MM.1S (cell line): ENCODE results near the gene GPC5.

Experiments
- DNase-seq: peaks from one replicate; pipeline ENCODE4 v3.0.0-alpha.2; 2015
- H2AFZ ChIP-seq: fragments of 300-600 bp; sonication (generic); 2 replicates; pipeline ENCODE4 v1.6.0; 2016; ENCODE audit warnings: antibody characterized with exemption, low read length
- H3F3A ChIP-seq: fragments of 300-600 bp; sonication (generic); 2 replicates; pipeline ENCODE4 v1.6.1; 2016; ENCODE audit warnings: mild to moderate bottlenecking, antibody characterized with exemption, low read length, moderate library complexity, mixed read lengths; ENCODE audit not compliant: insufficient read depth
- H3K27ac ChIP-seq: fragments of 300-600 bp; sonication (generic); 2 replicates; pipeline ENCODE4 v1.5.1; 2016; ENCODE audit warnings: mild to moderate bottlenecking, low read length
- H3K27me3 ChIP-seq: fragments of 300-600 bp; sonication (generic); replicated peaks from 2 replicates; pipeline ENCODE4 v1.6.0; 2016; ENCODE audit warnings: low read length; ENCODE audit not compliant: insufficient read depth
- H3K36me3 ChIP-seq: fragments of 300-600 bp; sonication (generic); replicated peaks from 2 replicates; pipeline ENCODE4 v1.6.1; 2016; ENCODE audit warnings: mild to moderate bottlenecking, low read length, mixed read lengths; ENCODE audit not compliant: insufficient read depth
- H3K4me1 ChIP-seq: fragments of 300-600 bp; sonication (generic); 2 replicates; pipeline ENCODE4 v1.6.1; 2016; ENCODE audit warnings: low read length, mixed read lengths
- H3K4me2 ChIP-seq: fragments of 300-600 bp; sonication (generic); 2 replicates; pipeline ENCODE4 v1.6.0; 2016; ENCODE audit warnings: low read depth, low read length
- H3K4me3 ChIP-seq: fragments of 300-600 bp; sonication (generic); 2 replicates; pipeline ENCODE4 v1.5.1; 2016; ENCODE audit warnings: low read length, mixed read lengths
- H3K79me2 ChIP-seq: fragments of 300-600 bp; sonication (generic); 2 replicates; pipeline ENCODE4 v1.6.1; 2016; ENCODE audit warnings: mixed run types, low read length, mixed read lengths
- H3K9ac ChIP-seq: fragments of 300-600 bp; sonication (generic); 2 replicates; pipeline ENCODE4 v1.6.1; 2016; ENCODE audit warnings: low read length, mixed read lengths
- H3K9me2 ChIP-seq: fragments of 300-600 bp; sonication (generic); replicated peaks from 2 replicates; pipeline ENCODE4 v1.6.1; 2016; ENCODE audit warnings: mild to moderate bottlenecking, low read length, mixed read lengths; ENCODE audit not compliant: insufficient read depth
- H3K9me3 ChIP-seq: fragments of 300-600 bp; sonication (generic); replicated peaks from 2 replicates; pipeline ENCODE4 v1.6.1; 2016; ENCODE audit warnings: mild to moderate bottlenecking, low read length, mixed read lengths; ENCODE audit not compliant: insufficient read depth
- H4K20me1 ChIP-seq: fragments of 300-600 bp; sonication (generic); 2 replicates; pipeline ENCODE4 v1.6.1; 2016; ENCODE audit warnings: mild to moderate bottlenecking, low read length, moderate library complexity, mixed read lengths; ENCODE audit not compliant: insufficient read depth
- CTCF ChIP-seq: fragments of 300-600 bp; sonication (generic); IDR thresholded peaks from 2 replicates; pipeline ENCODE4 v1.5.1; 2016; ENCODE audit warnings: antibody characterized with exemption, low read length, mixed read lengths
- EZH2 ChIP-seq: fragments of 300-600 bp; sonication (generic); optimal IDR thresholded peaks from 2 replicates; pipeline ENCODE3; 2017; ENCODE audit warnings: low read depth, mild to moderate bottlenecking, antibody characterized with exemption, low read length, mixed read lengths
- EZH2phosphoT487 ChIP-seq: fragments of 300-600 bp; sonication (generic); IDR thresholded peaks from 2 replicates; pipeline ENCODE4 v1.6.1; 2018; ENCODE audit warnings: antibody characterized with exemption, low read length

GPC5 gene

DNA sequence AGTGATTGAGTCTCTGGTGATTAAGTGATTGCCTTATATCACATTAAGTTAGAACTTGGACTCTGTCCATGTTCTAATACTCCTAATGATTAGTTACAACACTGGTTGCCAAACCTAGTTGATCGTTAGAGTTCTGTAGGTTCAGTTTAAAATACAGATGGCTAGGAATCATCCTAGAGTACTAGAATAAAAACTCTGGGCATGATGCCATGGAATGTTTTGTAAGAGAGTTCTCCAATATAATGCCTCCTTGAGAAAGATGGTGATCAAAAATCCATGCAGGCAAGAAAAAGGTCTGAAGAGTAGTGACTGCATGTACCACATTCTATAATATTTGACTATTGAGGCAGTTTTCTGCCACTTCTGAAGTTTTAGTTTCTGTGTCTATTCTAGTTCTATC lies 176.3 kb downstream of the GPC5 start:
- TF ChIP-seq EZH2: no peak
- no peak for TF ChIP-seq EZH2phosphoT487
- TF ChIP-seq CTCF: no peak
- no peak overlapping the region for H2AFZ ChIP-seq
- DNase-seq: no peak
- H3K79me2 ChIP-seq: no peaks in the 10 kb centered on the region
- no peaks in the 10 kb centered on the region for H4K20me1 ChIP-seq
- no peak overlapping the region for H3K27ac ChIP-seq
- no peaks in the 10 kb centered on the region for H3K27me3 ChIP-seq
- H3K9me2 ChIP-seq: no peaks in the 10 kb centered on the region
- no peak overlapping the region for H3K4me2 ChIP-seq
- H3K9me3 ChIP-seq: no peaks in the 10 kb centered on the region
- H3K4me1 ChIP-seq: no peaks in the 10 kb centered on the region
- H3K36me3 ChIP-seq: no peaks in the 10 kb centered on the region
- no peaks in the 10 kb centered on the region for H3F3A ChIP-seq
- no peak overlapping the region for H3K9ac ChIP-seq
- no peak overlapping the region for H3K4me3 ChIP-seq

DNA sequence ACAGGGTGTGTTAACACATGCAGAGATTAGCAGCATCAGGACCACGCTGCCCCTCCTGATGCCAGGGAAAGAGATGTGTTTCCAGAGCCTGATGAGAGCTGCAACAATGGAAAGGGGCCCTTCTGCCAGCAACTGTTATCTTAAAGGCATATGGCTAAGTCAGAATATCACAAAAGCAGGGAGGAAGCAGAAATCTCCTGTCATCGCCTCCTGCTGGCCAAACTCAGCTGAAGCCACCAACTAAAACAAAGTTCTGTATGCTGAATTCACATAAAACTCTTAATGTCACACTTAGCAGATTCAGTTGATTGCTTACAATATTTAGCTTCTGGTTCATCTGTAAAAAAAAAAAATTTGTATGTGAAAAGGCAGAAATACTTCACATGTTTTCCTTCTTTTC lies 178.2 kb downstream of the GPC5 start:
- no peak for DNase-seq
- no peak for TF ChIP-seq CTCF
- no peak for TF ChIP-seq EZH2phosphoT487
- no peak for TF ChIP-seq EZH2

DNA sequence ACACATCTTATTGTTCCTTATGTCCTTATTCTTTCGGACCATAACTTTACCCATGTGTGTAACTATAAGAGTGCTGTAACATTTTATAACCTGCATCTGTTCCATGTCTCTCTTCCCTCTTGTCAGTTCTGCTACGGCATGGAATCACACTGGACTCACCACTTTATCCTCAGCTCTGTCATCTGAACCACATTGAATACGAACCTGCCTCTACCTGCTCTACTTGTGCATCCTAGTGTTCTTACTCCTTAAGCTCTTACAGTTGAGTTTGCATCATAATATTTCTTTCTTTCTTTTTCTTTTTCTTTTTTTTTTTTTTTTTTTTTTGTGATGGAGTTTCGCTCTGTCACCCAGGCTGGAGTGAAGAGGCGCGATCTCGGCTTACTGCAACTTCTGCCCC lies 180.9 kb downstream of the GPC5 start:
- Histone ChIP-seq H3K9ac (no peak overlapping the region), H3F3A (no peaks in the 10 kb centered on the region), H2AFZ (no peak overlapping the region), H3K27me3 (no peaks in the 10 kb centered on the region), H3K79me2 (no peaks in the 10 kb centered on the region), H4K20me1 (no peaks in the 10 kb centered on the region), H3K9me3 (no peaks in the 10 kb centered on the region), H3K27ac (no peak overlapping the region), H3K4me2 (no peak overlapping the region), H3K36me3 (no peaks in the 10 kb centered on the region), H3K4me1 (no peaks in the 10 kb centered on the region), H3K4me3 (no peak overlapping the region), H3K9me2 (no peaks in the 10 kb centered on the region)
- no peak for DNase-seq
- TF ChIP-seq CTCF (no peak), EZH2phosphoT487 (no peak), EZH2 (no peak)

More for the DNA sequence above, 178.2 kb downstream of the GPC5 start:
- no peaks in the 10 kb centered on the region for H3F3A ChIP-seq
- H3K27me3 ChIP-seq: no peaks in the 10 kb centered on the region
- H3K4me1 ChIP-seq: no peaks in the 10 kb centered on the region
- no peak overlapping the region for H3K9ac ChIP-seq
- no peaks in the 10 kb centered on the region for H4K20me1 ChIP-seq
- no peaks in the 10 kb centered on the region for H3K36me3 ChIP-seq
- no peak overlapping the region for H2AFZ ChIP-seq
- H3K9me2 ChIP-seq: no peaks in the 10 kb centered on the region
- H3K4me3 ChIP-seq: no peak overlapping the region
- no peaks in the 10 kb centered on the region for H3K79me2 ChIP-seq
- H3K27ac ChIP-seq: no peak overlapping the region
- no peaks in the 10 kb centered on the region for H3K9me3 ChIP-seq
- H3K4me2 ChIP-seq: no peak overlapping the region

- Histone ChIP-seq H3K9ac (no peak overlapping the region), H3K9me2 (no peaks in the 10 kb centered on the region), H3K4me2 (no peak overlapping the region), H4K20me1 (no peaks in the 10 kb centered on the region), H3F3A (no peaks in the 10 kb centered on the region), H3K4me1 (no peaks in the 10 kb centered on the region), H3K27ac (no peak overlapping the region), H3K79me2 (no peaks in the 10 kb centered on the region), H3K27me3 (no peaks in the 10 kb centered on the region), H3K4me3 (no peak overlapping the region), H2AFZ (no peak overlapping the region), H3K9me3 (no peaks in the 10 kb centered on the region), H3K36me3 (no peaks in the 10 kb centered on the region)
- no peak for DNase-seq
- no peak for TF ChIP-seq EZH2phosphoT487
- TF ChIP-seq EZH2: no peak
- no peak for TF ChIP-seq CTCF
Observed at GRCh38 chr13:91580749-91581148, 182.3 kb downstream of the GPC5 start.
